Measurements from ENCODE around the gene PDHB. TPM values are rescaled to one million over a fixed set of nuclear protein-coding genes. Genes with fewer than 3 reads are reported as not detected.

The PDHB gene
- total RNA-seq, 1 donor from 2014 or later: 87.7 TPM

- H3K27me3 Mint-ChIP-seq (ENCODE audit: low read depth, unreplicated experiment): no peaks in the 10 kb centered on the region
- peak overlapping the region; percentile 69 for H3K27ac ChIP-seq (ENCODE audit: low read depth, low read length)
- peaks cover 11% of the 10 kb centered on the region for H3K36me3 Mint-ChIP-seq (ENCODE audit: low read depth, unreplicated experiment)
- H3K79me2 ChIP-seq (ENCODE audit: insufficient read depth, low read length): no peaks in the 10 kb centered on the region
- H3K4me3 ChIP-seq (ENCODE audit: insufficient read depth, low read depth, low read length): no peak overlapping the region
- peak overlapping the region; percentile 53 for H3K9ac ChIP-seq (ENCODE audit: low read length)
- no peaks in the 10 kb centered on the region for H4K20me1 ChIP-seq (ENCODE audit: insufficient read depth, low read length)
- no peak overlapping the region for H2AFZ ChIP-seq (ENCODE audit: low read depth, low read length)
- FAIRE-seq: peak; percentile 73
- no peak for TF ChIP-seq CTCF (IDR thresholded peaks at IDR 0.05; ENCODE audit: insufficient read depth, low read depth, low read length)
- TF ChIP-seq EZH2 (IDR thresholded peaks at IDR 0.05; ENCODE audit: insufficient read depth, low read length): no peak
- peaks cover 9% of the 10 kb centered on the region for H3K4me1 Mint-ChIP-seq (ENCODE audit: low read depth, unreplicated experiment)
- peak overlapping the region; percentile 73 for H3K4me2 ChIP-seq (ENCODE audit: low read length)
- no peaks in the 10 kb centered on the region for H3K27me3 ChIP-seq (ENCODE audit: insufficient read depth, low read length)
- H3K27ac Mint-ChIP-seq (ENCODE audit: unreplicated experiment): peak overlapping the region; percentile 42
- peaks cover 7% of the 10 kb centered on the region for H3K36me3 ChIP-seq (ENCODE audit: insufficient read depth, low read length)
- H3K9me3 Mint-ChIP-seq (ENCODE audit: unreplicated experiment): no peaks in the 10 kb centered on the region
- peak; percentile 90 for DNase-seq (ENCODE audit: low read depth)
- H3K9me3 ChIP-seq (ENCODE audit: insufficient read depth, low read depth, low read length): no peaks in the 10 kb centered on the region
- H3K4me3 Mint-ChIP-seq (ENCODE audit: unreplicated experiment): no peak overlapping the region
- peaks cover 18% of the 10 kb centered on the region for H3K4me1 ChIP-seq (ENCODE audit: insufficient read depth, low read length)
Observed at GRCh38 chr3:58404396-58404795, 29.2 kb downstream of the PDHB start.

- H3K4me1 Mint-ChIP-seq (ENCODE audit: low read depth, unreplicated experiment): peaks cover 9% of the 10 kb centered on the region
- peak overlapping the region; percentile 53 for H3K9ac ChIP-seq (ENCODE audit: low read length)
- H3K36me3 ChIP-seq (ENCODE audit: insufficient read depth, low read length): peaks cover 9% of the 10 kb centered on the region
- no peaks in the 10 kb centered on the region for H3K27me3 Mint-ChIP-seq (ENCODE audit: low read depth, unreplicated experiment)
- H3K79me2 ChIP-seq (ENCODE audit: insufficient read depth, low read length): no peaks in the 10 kb centered on the region
- no peak overlapping the region for H3K27ac Mint-ChIP-seq (ENCODE audit: unreplicated experiment)
- DNase-seq (ENCODE audit: low read depth) (no peak), FAIRE-seq (no peak)
- TF ChIP-seq CTCF (IDR thresholded peaks at IDR 0.05; ENCODE audit: insufficient read depth, low read depth, low read length) (no peak), EZH2 (IDR thresholded peaks at IDR 0.05; ENCODE audit: insufficient read depth, low read length) (no peak)
- no peaks in the 10 kb centered on the region for H3K27me3 ChIP-seq (ENCODE audit: insufficient read depth, low read length)
- H3K27ac ChIP-seq (ENCODE audit: low read depth, low read length): peak overlapping the region; percentile 69
- no peak overlapping the region for H2AFZ ChIP-seq (ENCODE audit: low read depth, low read length)
- H3K9me3 ChIP-seq (ENCODE audit: insufficient read depth, low read depth, low read length): no peaks in the 10 kb centered on the region
- H3K36me3 Mint-ChIP-seq (ENCODE audit: low read depth, unreplicated experiment): peaks cover 9% of the 10 kb centered on the region
- peaks cover 18% of the 10 kb centered on the region for H3K4me1 ChIP-seq (ENCODE audit: insufficient read depth, low read length)
- no peaks in the 10 kb centered on the region for H3K9me3 Mint-ChIP-seq (ENCODE audit: unreplicated experiment)
- H3K4me2 ChIP-seq (ENCODE audit: low read length): peak overlapping the region; percentile 73
- H3K4me3 Mint-ChIP-seq (ENCODE audit: unreplicated experiment): no peak overlapping the region
- no peaks in the 10 kb centered on the region for H4K20me1 ChIP-seq (ENCODE audit: insufficient read depth, low read length)
- no peak overlapping the region for H3K4me3 ChIP-seq (ENCODE audit: insufficient read depth, low read depth, low read length)
Observed at GRCh38 chr3:58403513-58404109, 30.0 kb downstream of the PDHB start.

DNA sequence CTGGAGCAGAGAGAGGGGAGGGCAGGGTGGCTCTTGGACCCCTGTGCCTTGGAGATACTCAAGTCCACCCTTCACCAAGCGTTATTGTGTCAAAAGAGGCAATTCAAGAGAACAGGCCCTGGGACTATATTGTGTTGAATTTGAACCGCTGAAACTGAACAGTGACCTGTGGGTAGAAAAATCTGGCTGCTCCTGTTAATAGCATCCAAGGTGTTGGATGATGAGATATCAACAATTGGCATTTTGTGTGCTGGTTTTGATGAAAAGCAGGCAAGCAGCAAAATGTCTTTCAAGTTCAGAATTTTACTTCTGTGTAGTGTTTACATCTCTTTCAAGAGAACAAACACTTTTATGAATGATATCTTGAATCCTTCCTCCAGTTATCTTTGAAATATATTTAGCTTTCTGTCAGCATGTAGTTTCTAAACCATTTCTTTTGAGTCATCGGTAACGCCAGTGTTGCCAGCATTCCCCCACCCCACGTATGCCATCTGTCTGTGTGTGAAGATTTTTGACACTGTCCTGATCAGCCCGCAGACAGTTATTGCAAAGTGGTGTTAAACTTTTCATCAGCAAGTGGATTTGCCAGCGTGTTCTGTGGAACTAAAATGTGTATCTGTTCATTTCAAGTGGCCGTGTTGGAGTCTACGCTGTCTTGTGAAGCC is 34.8 kb downstream of the PDHB start:
- H3K9me3 Mint-ChIP-seq (ENCODE audit: unreplicated experiment): no peaks in the 10 kb centered on the region
- H3K36me3 ChIP-seq (ENCODE audit: insufficient read depth, low read length): peaks cover 35% of the 10 kb centered on the region
- H3K36me3 Mint-ChIP-seq (ENCODE audit: low read depth, unreplicated experiment): peaks cover 17% of the 10 kb centered on the region
- no peaks in the 10 kb centered on the region for H3K4me1 Mint-ChIP-seq (ENCODE audit: low read depth, unreplicated experiment)
- TF ChIP-seq EZH2 (IDR thresholded peaks at IDR 0.05; ENCODE audit: insufficient read depth, low read length) (no peak), CTCF (IDR thresholded peaks at IDR 0.05; ENCODE audit: insufficient read depth, low read depth, low read length) (no peak)
- H3K27ac ChIP-seq (ENCODE audit: low read depth, low read length): no peak overlapping the region
- no peak overlapping the region for H3K27ac Mint-ChIP-seq (ENCODE audit: unreplicated experiment)
- H3K27me3 ChIP-seq (ENCODE audit: insufficient read depth, low read length): no peaks in the 10 kb centered on the region
- DNase-seq (ENCODE audit: low read depth): no peak
- H3K4me3 Mint-ChIP-seq (ENCODE audit: unreplicated experiment): no peak overlapping the region
- no peaks in the 10 kb centered on the region for H3K9me3 ChIP-seq (ENCODE audit: insufficient read depth, low read depth, low read length)
- no peaks in the 10 kb centered on the region for H3K79me2 ChIP-seq (ENCODE audit: insufficient read depth, low read length)
- no peak for FAIRE-seq
- H4K20me1 ChIP-seq (ENCODE audit: insufficient read depth, low read length): no peaks in the 10 kb centered on the region
- no peak overlapping the region for H3K4me3 ChIP-seq (ENCODE audit: insufficient read depth, low read depth, low read length)
- peaks cover 3% of the 10 kb centered on the region for H3K4me1 ChIP-seq (ENCODE audit: insufficient read depth, low read length)
- no peak overlapping the region for H2AFZ ChIP-seq (ENCODE audit: low read depth, low read length)
- no peak overlapping the region for H3K9ac ChIP-seq (ENCODE audit: low read length)
- no peaks in the 10 kb centered on the region for H3K27me3 Mint-ChIP-seq (ENCODE audit: low read depth, unreplicated experiment)
- H3K4me2 ChIP-seq (ENCODE audit: low read length): no peak overlapping the region
